SK-N-SH treated with all-trans-retinoic acid at 6 μM for 48 hours (cell line): ENCODE results near the gene KATNAL1.

ENCODE experiments used
- ATAC-seq: fragments of 200-7000 bp; cut with Tn5 transposase; 3 replicates; pipeline ENCODE4 v1.9.1; 2020; ENCODE audit warnings: mild to moderate bottlenecking, moderate library complexity
- ARNTL ChIP-seq: fragments of 450-650 bp; formaldehyde crosslinking; IDR thresholded peaks from 2 replicates; pipeline ENCODE4 v1.5.0; 2020; ENCODE audit warnings: low read depth, mild to moderate bottlenecking, moderate library complexity, borderline replicate concordance
- BACH2 ChIP-seq: fragments of 250-450 bp; sonication (Bioruptor Pico); IDR thresholded peaks from 2 replicates; pipeline ENCODE4 v1.9.0; 2021; ENCODE audit warnings: mild to moderate bottlenecking, borderline replicate concordance
- CREB5 ChIP-seq: fragments of 250-450 bp; sonication (Bioruptor Pico); IDR thresholded peaks from 2 replicates; pipeline ENCODE4 v1.5.1; 2020; ENCODE audit warnings: low read depth, mild to moderate bottlenecking, moderate library complexity
- CSDC2 ChIP-seq: fragments of 250-450 bp; sonication (Bioruptor Pico); IDR thresholded peaks from 2 replicates; pipeline ENCODE4 v1.5.0; 2020; ENCODE audit warnings: mild to moderate bottlenecking, moderate library complexity
- CSRNP3 ChIP-seq: fragments of 250-450 bp; sonication (Bioruptor Pico); IDR thresholded peaks from 2 replicates; pipeline ENCODE4 v1.5.1; 2021; ENCODE audit warnings: mild to moderate bottlenecking, moderate library complexity
- ESRRG ChIP-seq: fragments of 250-450 bp; sonication (Bioruptor Pico); IDR thresholded peaks from 2 replicates; pipeline ENCODE4 v1.6.1; 2021; ENCODE audit warnings: mild to moderate bottlenecking
- GLIS3 ChIP-seq: fragments of 250-450 bp; sonication (Bioruptor Pico); IDR thresholded peaks from 2 replicates; pipeline ENCODE4 v1.5.0; 2020; ENCODE audit warnings: mild to moderate bottlenecking, moderate library complexity
- ISL1 ChIP-seq: fragments of 250-450 bp; sonication (Bioruptor Pico); IDR thresholded peaks from 2 replicates; pipeline ENCODE4 v2.1.2; 2022; ENCODE audit warnings: mild to moderate bottlenecking, moderate library complexity
- OSR1 ChIP-seq: fragments of 250-450 bp; sonication (Bioruptor Pico); IDR thresholded peaks from 2 replicates; pipeline ENCODE4 v1.8.0; 2022; ENCODE audit warnings: moderate library complexity, mild to moderate bottlenecking, inconsistent platforms
- PPARA ChIP-seq: fragments of 250-450 bp; sonication (Bioruptor Pico); IDR thresholded peaks from 2 replicates; pipeline ENCODE4 v1.5.0; 2020; ENCODE audit warnings: mild to moderate bottlenecking, borderline replicate concordance
- RARB ChIP-seq: fragments of 250-450 bp; sonication (Bioruptor Pico); IDR thresholded peaks from 2 replicates; pipeline ENCODE4 v1.8.0; 2021; ENCODE audit warnings: mild to moderate bottlenecking, moderate library complexity
- SNAI2 ChIP-seq: fragments of 250-450 bp; sonication (Bioruptor Pico); IDR thresholded peaks from 2 replicates; pipeline ENCODE4 v1.5.0; 2020; ENCODE audit warnings: mild to moderate bottlenecking, moderate library complexity
- TCF4 ChIP-seq: fragments of 250-450 bp; sonication (Bioruptor Pico); IDR thresholded peaks from 2 replicates; pipeline ENCODE4 v1.8.0; 2021; ENCODE audit warnings: mild to moderate bottlenecking, moderate library complexity, borderline replicate concordance
- TOX ChIP-seq: fragments of 250-450 bp; sonication (Bioruptor Pico); IDR thresholded peaks from 2 replicates; pipeline ENCODE4 v1.8.0; 2021; ENCODE audit warnings: mild to moderate bottlenecking, moderate library complexity, borderline replicate concordance
- TSHZ2 ChIP-seq: fragments of 250-450 bp; sonication (Bioruptor Pico); IDR thresholded peaks from 2 replicates; pipeline ENCODE4 v1.5.0; 2020; ENCODE audit warnings: mild to moderate bottlenecking, moderate library complexity
- ZC3H10 ChIP-seq: fragments of 250-450 bp; sonication (Bioruptor Pico); IDR thresholded peaks from 2 replicates; pipeline ENCODE4 v1.5.1; 2021; ENCODE audit warnings: mild to moderate bottlenecking, moderate library complexity
- ZFP3 ChIP-seq: fragments of 250-450 bp; sonication (Bioruptor Pico); IDR thresholded peaks from 2 replicates; pipeline ENCODE4 v1.5.0; 2020; ENCODE audit warnings: mild to moderate bottlenecking, moderate library complexity
- ZFP30 ChIP-seq: fragments of 450-650 bp; formaldehyde crosslinking; IDR thresholded peaks from 2 replicates; pipeline ENCODE4 v1.5.0; 2022; ENCODE audit warnings: mild to moderate bottlenecking, moderate library complexity
- ZNF565 ChIP-seq: fragments of 450-650 bp; formaldehyde crosslinking; conservative IDR thresholded peaks from 2 replicates; pipeline ENCODE4 v1.5.0; 2020; ENCODE audit warnings: low read depth, mild to moderate bottlenecking, moderate library complexity
- ZNF70 ChIP-seq: fragments of 450-650 bp; formaldehyde crosslinking; IDR thresholded peaks from 2 replicates; pipeline ENCODE4 v1.5.0; 2020; ENCODE audit warnings: mild to moderate bottlenecking, moderate library complexity
- ZNF8 ChIP-seq: fragments of 450-650 bp; formaldehyde crosslinking; IDR thresholded peaks from 2 replicates; pipeline ENCODE4 v1.5.0; 2020; ENCODE audit warnings: mild to moderate bottlenecking, moderate library complexity
- TF ChIP-seq, protein P1 (sequence below): fragments of 250-450 bp; sonication (Bioruptor Pico); IDR thresholded peaks from 2 replicates; pipeline ENCODE4 v1.8.0; 2020; ENCODE audit warnings: mild to moderate bottlenecking, moderate library complexity, borderline replicate concordance
- TF ChIP-seq, protein P2 (sequence below): fragments of 250-450 bp; sonication (Bioruptor Pico); IDR thresholded peaks from 2 replicates; pipeline ENCODE4 v1.8.0; 2021; ENCODE audit warnings: low read depth, mild to moderate bottlenecking, moderate library complexity, borderline replicate concordance

Gene KATNAL1

GRCh38 chr13:30170569-30170968, 136.8 kb downstream of the KATNAL1 start:
- TF ChIP-seq ZFP30 (CRISPR knock-in tag): no peak
- TF ChIP-seq ZNF70 (CRISPR knock-in tag): no peak
- no peak for TF ChIP-seq CSDC2 (CRISPR knock-in tag)
- TF ChIP-seq ARNTL (CRISPR knock-in tag): no peak
- no peak for TF ChIP-seq TSHZ2 (CRISPR knock-in tag)
- no peak for TF ChIP-seq ZNF8 (CRISPR knock-in tag)
- TF ChIP-seq RARB (CRISPR knock-in tag): no peak
- ATAC-seq: no peak

DNA sequence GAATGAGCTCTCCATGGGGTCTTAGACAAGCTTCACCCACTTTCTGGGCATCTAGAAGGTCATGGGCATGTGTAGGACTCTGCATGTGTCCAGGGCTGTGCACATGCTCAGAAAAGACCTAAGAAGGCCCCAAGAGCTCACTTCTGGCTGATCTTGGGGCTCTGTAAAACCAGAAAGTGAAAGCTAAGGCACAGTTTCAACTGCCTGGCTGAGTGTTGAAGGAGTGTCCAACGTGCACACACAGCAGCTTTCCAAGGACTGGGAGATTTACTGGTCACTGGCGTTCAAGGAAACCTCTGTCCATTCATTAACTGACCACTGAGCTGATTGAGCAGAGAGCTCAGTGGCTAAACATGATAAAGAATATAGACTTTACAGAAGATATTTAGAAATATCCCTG, 137.9 kb downstream of the KATNAL1 start:
- no peak for ATAC-seq
- TF ChIP-seq TSHZ2 (CRISPR knock-in tag) (no peak), GLIS3 (CRISPR knock-in tag) (no peak), TCF4 (CRISPR knock-in tag) (no peak), TOX (no peak), ZFP3 (CRISPR knock-in tag) (no peak), ZC3H10 (CRISPR knock-in tag) (no peak), RARB (CRISPR knock-in tag) (no peak), BACH2 (no peak), CREB5 (CRISPR knock-in tag) (no peak), ZNF8 (CRISPR knock-in tag) (no peak), ARNTL (CRISPR knock-in tag) (no peak), ZFP30 (CRISPR knock-in tag) (no peak), ESRRG (no peak), PPARA (no peak), CSRNP3 (CRISPR knock-in tag) (no peak), ISL1 (CRISPR knock-in tag) (no peak), OSR1 (CRISPR knock-in tag) (no peak)
- TF ChIP-seq, protein P1, sequence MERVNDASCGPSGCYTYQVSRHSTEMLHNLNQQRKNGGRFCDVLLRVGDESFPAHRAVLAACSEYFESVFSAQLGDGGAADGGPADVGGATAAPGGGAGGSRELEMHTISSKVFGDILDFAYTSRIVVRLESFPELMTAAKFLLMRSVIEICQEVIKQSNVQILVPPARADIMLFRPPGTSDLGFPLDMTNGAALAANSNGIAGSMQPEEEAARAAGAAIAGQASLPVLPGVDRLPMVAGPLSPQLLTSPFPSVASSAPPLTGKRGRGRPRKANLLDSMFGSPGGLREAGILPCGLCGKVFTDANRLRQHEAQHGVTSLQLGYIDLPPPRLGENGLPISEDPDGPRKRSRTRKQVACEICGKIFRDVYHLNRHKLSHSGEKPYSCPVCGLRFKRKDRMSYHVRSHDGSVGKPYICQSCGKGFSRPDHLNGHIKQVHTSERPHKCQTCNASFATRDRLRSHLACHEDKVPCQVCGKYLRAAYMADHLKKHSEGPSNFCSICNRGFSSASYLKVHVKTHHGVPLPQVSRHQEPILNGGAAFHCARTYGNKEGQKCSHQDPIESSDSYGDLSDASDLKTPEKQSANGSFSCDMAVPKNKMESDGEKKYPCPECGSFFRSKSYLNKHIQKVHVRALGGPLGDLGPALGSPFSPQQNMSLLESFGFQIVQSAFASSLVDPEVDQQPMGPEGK (CRISPR knock-in tag): no peak
- TF ChIP-seq, all 23 proteins: peak for 0

GRCh38 chr13:30165796-30166195, 141.6 kb downstream of the KATNAL1 start:
- ATAC-seq: no peak
- TF ChIP-seq ZC3H10 (CRISPR knock-in tag) (no peak), BACH2 (no peak), GLIS3 (CRISPR knock-in tag) (no peak), ISL1 (CRISPR knock-in tag) (no peak), TOX (no peak), TSHZ2 (CRISPR knock-in tag) (no peak), ZNF70 (CRISPR knock-in tag) (no peak), ZNF565 (CRISPR knock-in tag) (no peak), SNAI2 (CRISPR knock-in tag) (no peak), ZNF8 (CRISPR knock-in tag) (no peak)
- TF ChIP-seq, protein P2, sequence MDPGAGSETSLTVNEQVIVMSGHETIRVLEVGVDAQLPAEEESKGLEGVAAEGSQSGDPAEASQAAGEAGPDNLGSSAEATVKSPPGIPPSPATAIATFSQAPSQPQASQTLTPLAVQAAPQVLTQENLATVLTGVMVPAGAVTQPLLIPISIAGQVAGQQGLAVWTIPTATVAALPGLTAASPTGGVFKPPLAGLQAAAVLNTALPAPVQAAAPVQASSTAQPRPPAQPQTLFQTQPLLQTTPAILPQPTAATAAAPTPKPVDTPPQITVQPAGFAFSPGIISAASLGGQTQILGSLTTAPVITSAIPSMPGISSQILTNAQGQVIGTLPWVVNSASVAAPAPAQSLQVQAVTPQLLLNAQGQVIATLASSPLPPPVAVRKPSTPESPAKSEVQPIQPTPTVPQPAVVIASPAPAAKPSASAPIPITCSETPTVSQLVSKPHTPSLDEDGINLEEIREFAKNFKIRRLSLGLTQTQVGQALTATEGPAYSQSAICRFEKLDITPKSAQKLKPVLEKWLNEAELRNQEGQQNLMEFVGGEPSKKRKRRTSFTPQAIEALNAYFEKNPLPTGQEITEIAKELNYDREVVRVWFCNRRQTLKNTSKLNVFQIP (CRISPR knock-in tag): no peak
